Lung (tissue), 12 donors: ENCODE results near the gene PGP. TPM values are rescaled to one million over a fixed set of nuclear protein-coding genes. Genes with fewer than 3 reads are reported as not detected.

Source experiments
- ATAC-seq: fragments of 200-7000 bp; cut with Tn5 transposase; one replicate; pipeline ENCODE4 v1.9.1; 2020; ENCODE audit warnings: moderate number of reproducible peaks; ENCODE audit not compliant: insufficient read depth, low FRiP score
- DNase-seq, 3 donors: peaks; one replicate each; pipeline ENCODE4 v3.0.0-alpha.2; 2013 to 2017
- H3K27ac ChIP-seq, 2 donors: one replicate each; pipeline ENCODE4 v1.5.1; 2013; ENCODE audit warnings: mild to moderate bottlenecking in 2 of 2, moderate library complexity in 2 of 2, control low read depth in 1 of 2, inconsistent platforms in 1 of 2, low read depth in 1 of 2, low read length in 1 of 2
- H3K27me3 ChIP-seq, 3 donors: one replicate each; pipeline ENCODE4 v1.5.1; 2013; ENCODE audit warnings: low read length in 2 of 3; ENCODE audit not compliant: control insufficient read depth in 3 of 3, insufficient read depth in 3 of 3
- H3K36me3 ChIP-seq, 4 donors: one replicate each; pipeline ENCODE4 v1.5.1; 2013; ENCODE audit warnings: low read length in 4 of 4, mild to moderate bottlenecking in 1 of 4, moderate library complexity in 1 of 4; ENCODE audit not compliant: control insufficient read depth in 4 of 4, insufficient read depth in 4 of 4
- H3K4me1 ChIP-seq, 5 donors: one replicate each; pipeline ENCODE4 v1.5.1; 2013; ENCODE audit warnings: low read length in 5 of 5, mild to moderate bottlenecking in 2 of 5, moderate library complexity in 1 of 5; ENCODE audit not compliant: control insufficient read depth in 5 of 5, insufficient read depth in 5 of 5
- H3K4me3 ChIP-seq: one replicate; pipeline ENCODE4 v1.5.1; 2013; ENCODE audit warnings: mild to moderate bottlenecking, control low read depth, moderate library complexity
- H3K9ac ChIP-seq, 2 donors: one replicate each; pipeline ENCODE4 v1.5.1; 2013; ENCODE audit warnings: low read length in 2 of 2, control low read depth in 1 of 2; ENCODE audit not compliant: insufficient read depth in 1 of 2
- H3K9me3 ChIP-seq, 4 donors: one replicate each; pipeline ENCODE4 v1.5.1; 2013; ENCODE audit warnings: low read length in 3 of 4, mild to moderate bottlenecking in 1 of 4, moderate library complexity in 1 of 4; ENCODE audit not compliant: control insufficient read depth in 4 of 4, insufficient read depth in 3 of 4
- WGBS, 2 donors: extraction: QIAGEN DNeasy Blood & Tissue Kit; methylation state at CpG; one replicate each; pipeline ENCODE4 v1.1.7; 2013; 5-methylcytosine and 5-hydroxymethylcytosine counted together
- polyA plus RNA-seq, 2 donors: library from polyadenylated mRNA; stranded (reverse); fragments of 200-250 nt; gene quantifications; one replicate each; pipeline ENCODE4 v1.2.1, GENCODE V29; 2013
- total RNA-seq, 2 donors: library from RNA; depleted of rRNA in 1 of 2; stranded (reverse); fragments of >200 nt in 1 of 2; gene quantifications; one replicate each; pipeline ENCODE4 v1.2.1, GENCODE V29; 2014 to 2021
- TF ChIP-seq, protein P1 (sequence below): IDR thresholded peaks from 2 replicates; pipeline ENCODE4 v1.5.1; 2012; ENCODE audit warnings: mild to moderate bottlenecking; ENCODE audit errors: control extremely low read depth, extremely low read depth
- donor health status: control.
- donor health status: control.
- donor health status: Bipolar disorder and iron deficiency.
- donor health status: healthy.
- donor health status: DM: yes; HTN: yes; CAD: no.

PGP gene
- total and polyA plus RNA-seq, 4 donors = 3.8 to 20.9 (median 13.7) TPM

DNA sequence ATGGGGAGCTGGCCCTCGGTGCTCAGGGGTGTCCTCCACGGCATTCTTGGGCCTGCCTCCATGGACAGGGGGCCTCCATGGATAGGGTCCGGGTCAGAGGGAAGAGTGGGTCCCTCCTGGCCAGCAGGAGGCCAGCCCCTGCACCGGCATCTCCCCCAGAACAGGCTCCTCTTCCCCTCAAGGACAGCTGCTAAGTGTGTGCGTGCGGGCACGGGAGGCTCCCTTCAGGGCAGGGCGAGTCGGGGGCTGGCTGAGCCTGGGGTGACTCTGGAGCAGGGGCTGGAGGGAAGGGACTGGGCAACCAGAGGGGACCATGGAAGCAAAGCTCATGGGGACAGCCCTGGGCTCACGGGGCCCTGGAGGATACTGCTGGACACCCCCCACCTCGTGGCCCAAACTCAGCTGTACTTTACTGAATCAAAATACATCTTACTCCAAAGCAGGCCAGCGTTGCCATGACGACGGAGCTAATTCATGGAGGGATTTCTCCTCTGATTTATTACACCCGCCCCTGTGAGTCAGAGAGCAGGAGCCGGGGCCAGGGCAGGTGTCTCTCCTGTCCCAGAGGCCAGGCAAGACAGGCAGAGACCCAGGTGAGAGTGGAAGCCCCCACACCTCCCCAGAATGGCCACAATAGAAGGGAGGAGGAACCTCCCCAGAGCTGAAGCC, 20.3 kb downstream of the PGP start:
- H3K27me3 ChIP-seq = peaks cover 0 to 43% (median 21%) of the 10 kb centered on the region in 3 donors
- H3K9ac ChIP-seq = no peak overlapping the region
- DNase-seq (peak in 1 of 3 donors; percentile 28), ATAC-seq (no peak)
- no peak overlapping the region for H3K27ac ChIP-seq
- H3K4me3 ChIP-seq = no peak overlapping the region
- H3K9me3 ChIP-seq = no peaks in the 10 kb centered on the region
- 67 to 75% methylated on average over 16 of the region's 16 CpGs for WGBS, 2 donors
- TF ChIP-seq, protein P1, sequence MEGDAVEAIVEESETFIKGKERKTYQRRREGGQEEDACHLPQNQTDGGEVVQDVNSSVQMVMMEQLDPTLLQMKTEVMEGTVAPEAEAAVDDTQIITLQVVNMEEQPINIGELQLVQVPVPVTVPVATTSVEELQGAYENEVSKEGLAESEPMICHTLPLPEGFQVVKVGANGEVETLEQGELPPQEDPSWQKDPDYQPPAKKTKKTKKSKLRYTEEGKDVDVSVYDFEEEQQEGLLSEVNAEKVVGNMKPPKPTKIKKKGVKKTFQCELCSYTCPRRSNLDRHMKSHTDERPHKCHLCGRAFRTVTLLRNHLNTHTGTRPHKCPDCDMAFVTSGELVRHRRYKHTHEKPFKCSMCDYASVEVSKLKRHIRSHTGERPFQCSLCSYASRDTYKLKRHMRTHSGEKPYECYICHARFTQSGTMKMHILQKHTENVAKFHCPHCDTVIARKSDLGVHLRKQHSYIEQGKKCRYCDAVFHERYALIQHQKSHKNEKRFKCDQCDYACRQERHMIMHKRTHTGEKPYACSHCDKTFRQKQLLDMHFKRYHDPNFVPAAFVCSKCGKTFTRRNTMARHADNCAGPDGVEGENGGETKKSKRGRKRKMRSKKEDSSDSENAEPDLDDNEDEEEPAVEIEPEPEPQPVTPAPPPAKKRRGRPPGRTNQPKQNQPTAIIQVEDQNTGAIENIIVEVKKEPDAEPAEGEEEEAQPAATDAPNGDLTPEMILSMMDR = no peak
- peaks cover 0 to 8% (median 4%) of the 10 kb centered on the region in 5 donors for H3K4me1 ChIP-seq
- H3K36me3 ChIP-seq = no peaks in the 10 kb centered on the region

DNA sequence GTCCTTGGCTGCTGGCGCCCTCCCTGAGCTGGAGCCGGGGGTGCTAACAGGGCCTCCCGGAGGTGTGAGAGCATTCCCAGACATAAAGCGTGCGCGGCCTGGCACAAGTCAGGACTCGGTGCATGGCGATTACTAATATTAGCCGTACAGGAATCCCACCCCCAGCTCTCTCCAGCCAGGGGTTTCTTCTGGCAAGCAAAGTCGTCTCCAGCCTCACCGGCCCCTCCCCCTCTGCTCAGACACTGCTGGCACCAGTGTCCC, 23.3 kb downstream of the PGP start:
- peaks cover 0 to 22% (median 7%) of the 10 kb centered on the region in 3 donors for H3K27me3 ChIP-seq
- no peak for ATAC-seq
- H3K27ac ChIP-seq = no peak overlapping the region
- no peak for DNase-seq
- TF ChIP-seq, protein P1 = no peak
- H3K4me3 ChIP-seq = no peak overlapping the region
- 88 to 92% methylated on average over 11 of the region's 11 CpGs for WGBS, 2 donors
- no peaks in the 10 kb centered on the region for H3K36me3 ChIP-seq
- no peaks in the 10 kb centered on the region for H3K9me3 ChIP-seq
- peaks cover 0 to 8% (median 4%) of the 10 kb centered on the region in 5 donors for H3K4me1 ChIP-seq
- H3K9ac ChIP-seq = no peak overlapping the region

- Histone ChIP-seq H3K9me3 (no peaks in the 10 kb centered on the region), H3K36me3 (no peaks in the 10 kb centered on the region), H3K27ac (no peak overlapping the region), H3K27me3 (peaks cover 0 to 22% (median 7%) of the 10 kb centered on the region in 3 donors), H3K4me1 (peaks cover 0 to 8% (median 3%) of the 10 kb centered on the region in 5 donors), H3K9ac (no peak overlapping the region), H3K4me3 (no peak overlapping the region)
- 83 to 88% methylated on average over 25 of the region's 25 CpGs for WGBS, 2 donors
- DNase-seq (no peak), ATAC-seq (no peak)
- TF ChIP-seq, protein P1 = no peak
Observed at GRCh38 chr16:2190659-2191445, 23.8 kb downstream of the PGP start.
